H1 (cell line): ENCODE measurements around the gene SPRR2B.

Source experiments
- EGR1 ChIP-seq: IDR thresholded peaks from 2 replicates; pipeline ENCODE4 v1.6.1; 2011; ENCODE audit warnings: low read depth, low read length, borderline replicate concordance
- EZH2 ChIP-seq: fragments of 200-600 bp; sonication (generic); IDR thresholded peaks from 2 replicates; pipeline ENCODE4 v1.7.1; 2012; ENCODE audit warnings: low read depth, mild to moderate bottlenecking, moderate library complexity, low read length, inconsistent platforms; ENCODE audit not compliant: severe bottlenecking
- JUN ChIP-seq: IDR thresholded peaks from 2 replicates; pipeline ENCODE4 v1.6.1; 2011; ENCODE audit warnings: low read depth, mild to moderate bottlenecking, improper control_type of control experiment, low read length
- POLR2A ChIP-seq, 2 experiments: IDR thresholded peaks; 1 replicate in 1 of 2; 2 replicates in 1 of 2; pipeline ENCODE4 v1.6.1; 2011; ENCODE audit warnings: low read depth in 2 of 2, low read length in 2 of 2, mild to moderate bottlenecking in 2 of 2; ENCODE audit errors: control extremely low read depth in 1 of 2
- SRF ChIP-seq: IDR thresholded peaks from 2 replicates; pipeline ENCODE4 v1.6.1; 2011; ENCODE audit warnings: mild to moderate bottlenecking, low read depth, low read length, moderate library complexity
- SUZ12 ChIP-seq: fragments of 200-600 bp; sonication (generic); IDR thresholded peaks from 2 replicates; pipeline ENCODE4 v1.6.1; 2012; ENCODE audit warnings: mild to moderate bottlenecking, inconsistent platforms, low read length, moderate library complexity, mixed read lengths
- TF ChIP-seq, protein P1 (sequence below), 3 experiments: IDR thresholded peaks; 1 replicate in 2 of 3; 2 replicates in 1 of 3; pipeline versions ENCODE4 v1.5.1 to v1.6.1; 2011; ENCODE audit warnings: low read length in 3 of 3, mild to moderate bottlenecking in 3 of 3, inconsistent platforms in 2 of 3, low read depth in 1 of 3, moderate library complexity in 1 of 3; ENCODE audit not compliant: insufficient read depth in 1 of 3; ENCODE audit errors: control extremely low read depth in 1 of 3

DNA sequence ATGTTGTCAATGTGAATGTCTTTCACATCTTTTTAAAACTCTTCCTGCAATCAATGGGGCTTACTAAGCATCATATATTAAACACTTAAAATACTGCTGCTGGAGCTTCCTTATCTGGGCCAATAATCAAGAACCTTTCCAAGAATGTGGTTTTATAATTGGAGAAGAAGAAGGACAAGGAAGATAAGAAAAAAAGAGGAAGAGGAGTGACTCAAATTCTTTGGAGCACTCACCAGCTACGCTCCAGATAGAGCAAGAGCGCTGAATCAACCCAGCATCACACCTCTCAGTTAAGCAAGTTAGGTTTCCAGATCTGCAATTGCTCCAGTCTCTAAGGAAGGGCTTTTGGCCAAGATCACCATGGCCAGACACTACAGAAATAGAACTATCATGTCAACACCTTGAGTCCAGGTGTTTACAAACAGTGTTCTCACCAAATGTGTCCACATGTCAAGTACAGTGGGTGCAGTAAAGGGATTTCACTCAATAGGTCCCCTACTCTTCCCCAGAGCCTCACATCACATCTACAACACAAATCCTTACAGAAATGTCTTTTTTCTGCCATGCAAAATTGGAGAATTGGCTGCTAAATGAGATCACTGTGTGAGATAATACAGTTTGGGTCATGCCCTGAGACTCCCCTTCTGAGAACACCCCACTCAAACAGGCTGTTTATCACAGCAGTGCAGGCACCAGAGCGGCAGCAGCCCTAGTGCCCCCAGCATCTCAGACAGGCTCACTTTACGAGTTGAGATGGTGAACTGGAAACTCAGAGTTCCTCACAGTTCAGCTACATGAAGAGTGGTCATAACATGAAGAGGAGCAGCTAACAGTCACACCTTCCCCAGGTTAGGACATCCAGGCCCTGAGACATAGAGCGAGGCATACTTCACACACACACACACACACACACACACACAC lies 1.7 kb upstream of the SPRR2B start:
- no peak for TF ChIP-seq POLR2A (IDR thresholded peaks at IDR 0.05; ENCODE audit: control extremely low read depth in 1 of 2, low read depth in 2 of 2, low read length in 2 of 2)
- TF ChIP-seq JUN, result no peak
- no peak for TF ChIP-seq EGR1
- TF ChIP-seq SUZ12, result no peak
- no peak for TF ChIP-seq EZH2
- TF ChIP-seq, protein P1, sequence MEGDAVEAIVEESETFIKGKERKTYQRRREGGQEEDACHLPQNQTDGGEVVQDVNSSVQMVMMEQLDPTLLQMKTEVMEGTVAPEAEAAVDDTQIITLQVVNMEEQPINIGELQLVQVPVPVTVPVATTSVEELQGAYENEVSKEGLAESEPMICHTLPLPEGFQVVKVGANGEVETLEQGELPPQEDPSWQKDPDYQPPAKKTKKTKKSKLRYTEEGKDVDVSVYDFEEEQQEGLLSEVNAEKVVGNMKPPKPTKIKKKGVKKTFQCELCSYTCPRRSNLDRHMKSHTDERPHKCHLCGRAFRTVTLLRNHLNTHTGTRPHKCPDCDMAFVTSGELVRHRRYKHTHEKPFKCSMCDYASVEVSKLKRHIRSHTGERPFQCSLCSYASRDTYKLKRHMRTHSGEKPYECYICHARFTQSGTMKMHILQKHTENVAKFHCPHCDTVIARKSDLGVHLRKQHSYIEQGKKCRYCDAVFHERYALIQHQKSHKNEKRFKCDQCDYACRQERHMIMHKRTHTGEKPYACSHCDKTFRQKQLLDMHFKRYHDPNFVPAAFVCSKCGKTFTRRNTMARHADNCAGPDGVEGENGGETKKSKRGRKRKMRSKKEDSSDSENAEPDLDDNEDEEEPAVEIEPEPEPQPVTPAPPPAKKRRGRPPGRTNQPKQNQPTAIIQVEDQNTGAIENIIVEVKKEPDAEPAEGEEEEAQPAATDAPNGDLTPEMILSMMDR (IDR thresholded peaks at IDR 0.05; ENCODE audit: control extremely low read depth in 1 of 3, insufficient read depth in 1 of 3, low read depth in 1 of 3, low read length in 3 of 3), result no peak
- TF ChIP-seq SRF, result no peak
